Frontal cortex (tissue), 4 donors: ENCODE results near the gene NRF1. TPM values are rescaled to one million over a fixed set of nuclear protein-coding genes. Genes with fewer than 3 reads are reported as not detected.

Experiments
- DNase-seq, 2 donors: peaks; one replicate each; pipeline ENCODE4 v3.0.0; 2012; ENCODE audit warnings: low spot score in 2 of 2
- FAIRE-seq: peaks from 2 replicates; lab custom pipeline; 2012; peaks lifted over from hg19 to GRCh38; lab: Jason Lieb, UNC
- total RNA-seq: library from RNA; depleted of rRNA; stranded (reverse); fragments of >200 nt; gene quantifications from one replicate; pipeline ENCODE4 v1.2.3, GENCODE V29; 2014
- donor health status: control.
- donor health status: control.
- donor health status: control.

The NRF1 gene
- total RNA-seq, 1 donor from 2014 or later: 19.2 TPM

- FAIRE-seq (no peak), DNase-seq (no peak)
Measured at GRCh38 chr7:129777195-129777844, 165.8 kb downstream of the NRF1 start.

- FAIRE-seq (no peak), DNase-seq (no peak)
Measured at GRCh38 chr7:129777993-129778769, 166.7 kb downstream of the NRF1 start.

GRCh38 chr7:129778770-129779601 lies 167.5 kb downstream of the NRF1 start:
- no peak for DNase-seq

GRCh38 chr7:129779602-129780256 lies 168.2 kb downstream of the NRF1 start:
- DNase-seq (no peak), FAIRE-seq (no peak)

More at GRCh38 chr7:129778770-129779601, 167.5 kb downstream of the NRF1 start:
- no peak for FAIRE-seq

GRCh38 chr7:129780257-129780973 lies 168.9 kb downstream of the NRF1 start:
- FAIRE-seq: no peak
- no peak for DNase-seq

- DNase-seq: no peak
- FAIRE-seq: no peak
Measured at GRCh38 chr7:129780974-129781927, 169.7 kb downstream of the NRF1 start.

GRCh38 chr7:129781928-129782817 lies 170.7 kb downstream of the NRF1 start:
- DNase-seq (no peak), FAIRE-seq (no peak)

GRCh38 chr7:129782818-129783583 lies 171.5 kb downstream of the NRF1 start:
- FAIRE-seq (no peak), DNase-seq (no peak)

GRCh38 chr7:129783584-129783919 lies 172.0 kb downstream of the NRF1 start:
- FAIRE-seq: no peak
- no peak for DNase-seq

- FAIRE-seq (no peak), DNase-seq (no peak)
Measured at GRCh38 chr7:129784437-129784782, 172.9 kb downstream of the NRF1 start.

- DNase-seq: no peak
- no peak for FAIRE-seq
Measured at GRCh38 chr7:129784783-129785684, 173.5 kb downstream of the NRF1 start.

GRCh38 chr7:129785685-129786514 lies 174.4 kb downstream of the NRF1 start:
- FAIRE-seq (no peak), DNase-seq (no peak)

GRCh38 chr7:129786825-129787563 lies 175.5 kb downstream of the NRF1 start:
- no peak for DNase-seq
- no peak for FAIRE-seq

- DNase-seq (no peak), FAIRE-seq (no peak)
Measured at GRCh38 chr7:129789000-129789399, 177.5 kb downstream of the NRF1 start.
